Glutamatergic neuron (in vitro differentiated cells): ENCODE data around the gene RAB11FIP3. TPM values are rescaled to one million over a fixed set of nuclear protein-coding genes. Genes with fewer than 3 reads are reported as not detected.
"Not testable (repeated sequence)": the region's sequence is repeated elsewhere in the genome, so short reads cannot be mapped to it uniquely, and the experiment has no call there.

ENCODE experiments used
- DNase-seq: peaks from one replicate; pipeline ENCODE4 v3.0.0; 2022
- H3K27ac Mint-ChIP-seq: one replicate; pipeline ENCODE4 v1.8.0; 2020; ENCODE audit warnings: mild to moderate bottlenecking, mixed read lengths, inconsistent platforms; ENCODE audit not compliant: unreplicated experiment
- H3K27me3 Mint-ChIP-seq: one replicate; pipeline ENCODE4 v1.8.0; 2020; ENCODE audit warnings: mild to moderate bottlenecking, moderate library complexity, mixed read lengths, inconsistent platforms; ENCODE audit not compliant: unreplicated experiment
- H3K36me3 Mint-ChIP-seq: one replicate; pipeline ENCODE4 v1.8.0; 2020; ENCODE audit warnings: mild to moderate bottlenecking, mixed read lengths, inconsistent platforms; ENCODE audit not compliant: unreplicated experiment
- H3K4me1 Mint-ChIP-seq: one replicate; pipeline ENCODE4 v1.8.0; 2020; ENCODE audit warnings: mild to moderate bottlenecking, low read depth, mixed read lengths, inconsistent platforms; ENCODE audit not compliant: unreplicated experiment
- H3K4me3 Mint-ChIP-seq: one replicate; pipeline ENCODE4 v1.8.0; 2020; ENCODE audit warnings: mild to moderate bottlenecking, mixed read lengths, inconsistent platforms; ENCODE audit not compliant: unreplicated experiment
- H3K9me3 Mint-ChIP-seq: one replicate; pipeline ENCODE4 v1.8.0; 2020; ENCODE audit warnings: mild to moderate bottlenecking, moderate library complexity, mixed read lengths, inconsistent platforms; ENCODE audit not compliant: unreplicated experiment
- CTCF ChIP-seq: fragments of 200-600 bp; sonication (generic); IDR thresholded peaks from one replicate; pipeline ENCODE4 v1.5.0; 2021; ENCODE audit not compliant: partially characterized antibody, unreplicated experiment
- total RNA-seq: library from RNA; stranded (reverse); fragmentation: NEBNext Ultra II Directional; extraction: Animal tissue kit (Norgen Biotek cat#: 25700); gene quantifications from one replicate; pipeline ENCODE4 v1.2.1, GENCODE V29; 2021; ENCODE audit not compliant: unreplicated experiment

RAB11FIP3 gene
- total RNA-seq, 1 donor from 2014 or later, result 103 TPM

GRCh38 chr16:463071-463470 is 37.6 kb downstream of the RAB11FIP3 start:
- H3K36me3 Mint-ChIP-seq, result no peaks in the 10 kb centered on the region
- no peak for TF ChIP-seq CTCF
- peaks cover 27% of the 10 kb centered on the region for H3K4me1 Mint-ChIP-seq
- DNase-seq, result no peak
- no peak overlapping the region for H3K27ac Mint-ChIP-seq
- H3K4me3 Mint-ChIP-seq, result no peak overlapping the region
- H3K27me3 Mint-ChIP-seq, result peaks cover 24% of the 10 kb centered on the region
- peaks cover 14% of the 10 kb centered on the region for H3K9me3 Mint-ChIP-seq

- Mint-ChIP-seq H3K27me3 (peaks cover 20% of the 10 kb centered on the region), H3K27ac (peak overlapping the region; percentile 82), H3K4me1 (peaks cover 30% of the 10 kb centered on the region), H3K36me3 (no peaks in the 10 kb centered on the region), H3K4me3 (peak overlapping the region; percentile 12), H3K9me3 (peaks cover 14% of the 10 kb centered on the region)
- DNase-seq, result peak; percentile 44
- no peak for TF ChIP-seq CTCF
Measured at GRCh38 chr16:466651-467050, 41.2 kb downstream of the RAB11FIP3 start.

- H3K36me3 Mint-ChIP-seq, H3K4me3 Mint-ChIP-seq, DNase-seq: not testable (repeated sequence)
- H3K9me3 Mint-ChIP-seq, result peaks cover 14% of the 10 kb centered on the region
- peaks cover 32% of the 10 kb centered on the region for H3K4me1 Mint-ChIP-seq
- H3K27me3 Mint-ChIP-seq, result peaks cover 20% of the 10 kb centered on the region
- H3K27ac Mint-ChIP-seq, result peak overlapping the region; percentile 82
Measured at GRCh38 chr16:467249-467871, 41.9 kb downstream of the RAB11FIP3 start.

GRCh38 chr16:468068-468821 is 42.8 kb downstream of the RAB11FIP3 start:
- no peak for TF ChIP-seq CTCF
- peaks cover 20% of the 10 kb centered on the region for H3K27me3 Mint-ChIP-seq
- peaks cover 12% of the 10 kb centered on the region for H3K9me3 Mint-ChIP-seq
- peaks cover 34% of the 10 kb centered on the region for H3K4me1 Mint-ChIP-seq
- H3K36me3 Mint-ChIP-seq, result no peaks in the 10 kb centered on the region
- H3K4me3 Mint-ChIP-seq, result no peak overlapping the region
- no peak for DNase-seq
- H3K27ac Mint-ChIP-seq, result no peak overlapping the region

- not testable (repeated sequence) for H3K4me3 Mint-ChIP-seq, H3K36me3 Mint-ChIP-seq, DNase-seq, H3K27ac Mint-ChIP-seq
- H3K9me3 Mint-ChIP-seq, result peaks cover 14% of the 10 kb centered on the region
- H3K4me1 Mint-ChIP-seq, result peaks cover 34% of the 10 kb centered on the region
- H3K27me3 Mint-ChIP-seq, result peaks cover 20% of the 10 kb centered on the region
Measured at GRCh38 chr16:469459-469858, 44.0 kb downstream of the RAB11FIP3 start.

GRCh38 chr16:470418-470817 is 45.0 kb downstream of the RAB11FIP3 start:
- Mint-ChIP-seq H3K4me1 (peaks cover 26% of the 10 kb centered on the region), H3K36me3 (no peaks in the 10 kb centered on the region), H3K4me3 (no peak overlapping the region), H3K9me3 (peaks cover 7% of the 10 kb centered on the region), H3K27ac (no peak overlapping the region), H3K27me3 (peaks cover 22% of the 10 kb centered on the region)
- TF ChIP-seq CTCF, result no peak
- no peak for DNase-seq
